Endodermal cell (in vitro differentiated cells): ENCODE results near the gene UHRF2. TPM values are rescaled to one million over a fixed set of nuclear protein-coding genes. Genes with fewer than 3 reads are reported as not detected.

Experiments used
- DNase-seq: peaks from one replicate; pipeline ENCODE4 v3.0.0-alpha.2; 2017
- H3K27ac ChIP-seq: 2 replicates; pipeline ENCODE4 v1.5.1; 2013; ENCODE audit warnings: mild to moderate bottlenecking, low read depth, low read length, moderate library complexity
- H3K27me3 ChIP-seq: 2 replicates; pipeline ENCODE4 v1.6.1; 2013; ENCODE audit warnings: mild to moderate bottlenecking, low read length, moderate library complexity; ENCODE audit not compliant: insufficient read depth, control insufficient read depth, poor library complexity, severe bottlenecking
- H3K36me3 ChIP-seq: 2 replicates; pipeline ENCODE4 v1.7.0; 2013; ENCODE audit warnings: mild to moderate bottlenecking, low read length, moderate library complexity; ENCODE audit not compliant: control insufficient read depth, insufficient read depth
- H3K4me1 ChIP-seq: one replicate; pipeline ENCODE4 v1.7.0; 2013; ENCODE audit warnings: low read length; ENCODE audit not compliant: control insufficient read depth, insufficient read depth
- H3K4me3 ChIP-seq: 2 replicates; pipeline ENCODE4 v1.5.1; 2013; ENCODE audit warnings: mild to moderate bottlenecking, low read length, moderate library complexity
- H3K9ac ChIP-seq: 2 replicates; pipeline ENCODE4 v1.6.1; 2013; ENCODE audit warnings: mild to moderate bottlenecking, low read length, moderate library complexity; ENCODE audit not compliant: poor library complexity, severe bottlenecking; ENCODE audit errors: extremely low read depth
- H3K9me3 ChIP-seq: 2 replicates; pipeline ENCODE4 v1.6.1; 2013; ENCODE audit warnings: mild to moderate bottlenecking, low read length, moderate library complexity; ENCODE audit not compliant: control insufficient read depth
- H3K27ac Mint-ChIP-seq: 2 replicates; pipeline ENCODE4 v1.8.0; 2020; ENCODE audit warnings: mixed read lengths
- H3K27me3 Mint-ChIP-seq: 2 replicates; pipeline ENCODE4 v1.8.0; 2021; ENCODE audit warnings: mild to moderate bottlenecking, mixed read lengths; ENCODE audit not compliant: insufficient read depth
- H3K36me3 Mint-ChIP-seq: 2 replicates; pipeline ENCODE4 v1.8.0; 2020; ENCODE audit warnings: low read depth, mixed read lengths
- H3K4me1 Mint-ChIP-seq: 2 replicates; pipeline ENCODE4 v1.8.0; 2020; ENCODE audit warnings: mixed read lengths
- H3K4me3 Mint-ChIP-seq: 2 replicates; pipeline ENCODE4 v1.8.0; 2020; ENCODE audit warnings: mild to moderate bottlenecking, moderate library complexity, mixed read lengths
- H3K9me3 Mint-ChIP-seq: 2 replicates; pipeline ENCODE4 v1.8.0; 2020; ENCODE audit warnings: mild to moderate bottlenecking, mixed read lengths
- WGBS, 2 experiments: methylation state at CpG; one replicate each; pipeline versions ENCODE4 v1.1.5 to v1.1.7; 2013; ENCODE audit warnings: missing lambda C conversion rate in 2 of 2, mixed read lengths in 1 of 2; ENCODE audit not compliant: insufficient coverage in 1 of 2, insufficient read length in 1 of 2; 5-methylcytosine and 5-hydroxymethylcytosine counted together
- total RNA-seq, 2 donors: library from RNA; stranded (reverse); fragmentation: NEBNext Ultra II Directional in 1 of 2; extraction: Animal tissue kit (Norgen Biotek cat#: 25700) in 1 of 2; gene quantifications; 2 replicates in 1 of 2; 3 replicates in 1 of 2; pipeline ENCODE4 v1.2.1, GENCODE V29; 2021
- TF ChIP-seq, protein P1 (sequence below): fragments of 200-600 bp; sonication (generic); conservative IDR thresholded peaks from 2 replicates; pipeline ENCODE4 v1.5.0; 2021; ENCODE audit warnings: antibody characterized with exemption, mild to moderate bottlenecking

The UHRF2 gene
- total RNA-seq, 2 donors from 2014 or later, result 69.4 to 83.2 TPM

DNA sequence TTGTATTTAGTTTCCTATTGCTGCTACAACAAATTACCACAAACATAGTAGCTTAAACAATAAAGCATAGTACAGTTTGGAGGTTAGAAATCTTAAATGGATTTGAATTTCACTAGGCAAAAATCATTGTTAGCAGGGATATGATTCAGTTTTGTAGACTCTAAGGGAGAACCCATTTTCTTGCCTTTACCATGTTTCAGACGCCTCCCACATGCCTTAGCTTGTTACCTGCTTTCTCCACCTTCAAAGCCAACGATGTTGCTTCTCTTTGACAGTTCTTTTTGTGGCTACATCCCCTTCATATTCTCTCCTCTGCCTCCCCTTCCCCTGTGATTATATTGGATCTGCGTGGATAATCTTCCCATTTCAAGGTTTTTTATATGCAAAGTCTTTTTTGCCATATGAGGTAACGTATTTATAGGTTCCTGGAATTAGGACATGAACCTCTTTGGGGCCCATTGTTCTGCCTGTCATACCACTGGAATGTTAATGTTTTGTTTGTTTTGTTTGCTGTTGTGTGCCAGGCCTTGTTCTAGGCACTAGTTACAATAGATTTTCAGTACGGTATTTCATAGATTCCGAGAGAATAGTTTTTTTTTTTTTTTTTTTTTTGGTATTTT, 54.1 kb downstream of the UHRF2 start:
- 94 to 96% methylated on average over 3 to 6 of the region's 6 CpGs for WGBS, 2 experiments
- H3K4me1 ChIP-seq, result no peaks in the 10 kb centered on the region
- Mint-ChIP-seq H3K4me1 (peaks cover 14% of the 10 kb centered on the region), H3K27ac (no peak overlapping the region), H3K27me3 (no peaks in the 10 kb centered on the region), H3K36me3 (peaks cover 27% of the 10 kb centered on the region), H3K9me3 (no peaks in the 10 kb centered on the region), H3K4me3 (no peak overlapping the region)
- TF ChIP-seq, protein P1, sequence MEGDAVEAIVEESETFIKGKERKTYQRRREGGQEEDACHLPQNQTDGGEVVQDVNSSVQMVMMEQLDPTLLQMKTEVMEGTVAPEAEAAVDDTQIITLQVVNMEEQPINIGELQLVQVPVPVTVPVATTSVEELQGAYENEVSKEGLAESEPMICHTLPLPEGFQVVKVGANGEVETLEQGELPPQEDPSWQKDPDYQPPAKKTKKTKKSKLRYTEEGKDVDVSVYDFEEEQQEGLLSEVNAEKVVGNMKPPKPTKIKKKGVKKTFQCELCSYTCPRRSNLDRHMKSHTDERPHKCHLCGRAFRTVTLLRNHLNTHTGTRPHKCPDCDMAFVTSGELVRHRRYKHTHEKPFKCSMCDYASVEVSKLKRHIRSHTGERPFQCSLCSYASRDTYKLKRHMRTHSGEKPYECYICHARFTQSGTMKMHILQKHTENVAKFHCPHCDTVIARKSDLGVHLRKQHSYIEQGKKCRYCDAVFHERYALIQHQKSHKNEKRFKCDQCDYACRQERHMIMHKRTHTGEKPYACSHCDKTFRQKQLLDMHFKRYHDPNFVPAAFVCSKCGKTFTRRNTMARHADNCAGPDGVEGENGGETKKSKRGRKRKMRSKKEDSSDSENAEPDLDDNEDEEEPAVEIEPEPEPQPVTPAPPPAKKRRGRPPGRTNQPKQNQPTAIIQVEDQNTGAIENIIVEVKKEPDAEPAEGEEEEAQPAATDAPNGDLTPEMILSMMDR, result no peak
- no peak for DNase-seq
- peaks cover 48% of the 10 kb centered on the region for H3K36me3 ChIP-seq
- no peaks in the 10 kb centered on the region for H3K9me3 ChIP-seq
- no peak overlapping the region for H3K9ac ChIP-seq
- H3K4me3 ChIP-seq, result no peak overlapping the region
- H3K27me3 ChIP-seq, result no peaks in the 10 kb centered on the region
- no peak overlapping the region for H3K27ac ChIP-seq

DNA sequence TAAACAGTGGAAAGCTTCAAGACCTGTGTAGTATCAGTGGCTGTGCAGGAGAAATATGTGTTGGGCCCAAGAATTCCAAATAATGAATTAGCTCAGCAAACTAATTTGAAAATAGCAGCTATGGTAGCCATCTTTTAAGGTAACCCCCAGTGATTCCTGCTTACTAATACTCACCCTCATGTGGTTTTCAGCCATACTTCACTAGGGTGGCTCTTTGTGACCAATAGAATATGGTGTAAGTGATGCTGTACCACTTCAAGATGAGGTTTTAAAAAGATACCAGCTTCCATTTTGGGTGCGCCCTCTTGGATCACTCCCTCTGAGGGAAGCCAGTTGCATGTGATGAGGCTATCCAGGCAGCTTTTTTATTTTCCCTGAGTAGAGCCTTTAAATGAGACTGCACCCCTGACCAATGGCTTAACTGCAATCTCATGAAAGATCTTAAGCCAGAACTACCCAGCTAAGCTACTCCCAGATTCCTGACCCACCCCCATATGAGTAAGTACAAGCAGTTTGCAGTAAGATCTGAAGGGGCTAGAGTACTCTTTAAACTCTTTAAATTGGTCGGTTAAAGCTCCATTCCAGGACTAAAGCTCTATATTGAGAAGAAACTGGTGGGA, 58.3 kb downstream of the UHRF2 start:
- peaks cover 33% of the 10 kb centered on the region for H3K36me3 ChIP-seq
- no peak overlapping the region for H3K27ac ChIP-seq
- H3K27me3 ChIP-seq, result no peaks in the 10 kb centered on the region
- H3K4me1 ChIP-seq, result no peaks in the 10 kb centered on the region
- H3K9ac ChIP-seq, result no peak overlapping the region
- Mint-ChIP-seq H3K4me3 (no peak overlapping the region), H3K27ac (no peak overlapping the region), H3K36me3 (peaks cover 18% of the 10 kb centered on the region), H3K4me1 (peaks cover 17% of the 10 kb centered on the region), H3K27me3 (no peaks in the 10 kb centered on the region), H3K9me3 (no peaks in the 10 kb centered on the region)
- H3K4me3 ChIP-seq, result no peak overlapping the region
- no peak for DNase-seq
- TF ChIP-seq, protein P1, result no peak
- no peaks in the 10 kb centered on the region for H3K9me3 ChIP-seq
- WGBS, 2 experiments, result 93 to 100% methylated on average over 2 of the region's 2 CpGs

DNA sequence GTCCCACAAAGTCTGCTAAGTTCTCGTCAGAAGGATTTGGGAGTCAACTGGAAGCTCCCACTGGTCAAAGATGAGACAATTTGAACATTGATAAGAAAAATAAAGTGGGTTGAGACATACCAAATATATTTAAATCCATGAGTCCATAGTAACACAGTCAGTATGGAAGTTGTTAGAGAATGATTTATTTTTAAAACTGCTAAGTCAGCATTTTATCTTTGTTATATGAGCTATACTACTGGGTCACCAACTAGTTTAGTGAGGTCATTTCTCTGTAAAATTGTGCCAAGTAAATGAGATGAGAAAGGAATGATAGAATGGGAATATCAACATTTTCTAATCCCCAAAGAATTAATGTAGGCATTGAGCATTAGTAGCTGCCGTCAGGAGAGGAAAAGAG, 60.2 kb downstream of the UHRF2 start:
- Histone ChIP-seq H3K36me3 (peaks cover 30% of the 10 kb centered on the region), H3K4me3 (no peak overlapping the region), H3K9me3 (no peaks in the 10 kb centered on the region), H3K27ac (no peak overlapping the region), H3K27me3 (no peaks in the 10 kb centered on the region), H3K9ac (no peak overlapping the region), H3K4me1 (no peaks in the 10 kb centered on the region)
- Mint-ChIP-seq H3K27me3 (no peaks in the 10 kb centered on the region), H3K36me3 (peaks cover 12% of the 10 kb centered on the region), H3K27ac (no peak overlapping the region), H3K4me1 (peaks cover 11% of the 10 kb centered on the region), H3K4me3 (no peak overlapping the region), H3K9me3 (no peaks in the 10 kb centered on the region)
- TF ChIP-seq, protein P1, result no peak
- no peak for DNase-seq
- 100% methylated on average over 1 to 2 of the region's 2 CpGs for WGBS, 2 experiments
